Activated CD8-positive, alpha-beta T cell treated with anti-CD3 and anti-CD28 coated beads for 36 hours (primary cell): ENCODE data around the gene CEP128. TPM values are rescaled to one million over a fixed set of nuclear protein-coding genes. Genes with fewer than 3 reads are reported as not detected.

Experiments used
- ATAC-seq: fragments of 200-7000 bp; cut with Tn5 transposase; one replicate; pipeline ENCODE4 v1.10.0; 2021; ENCODE audit warnings: mild to moderate bottlenecking, moderate library complexity
- CTCF ChIA-PET: fragments of 350-600 bp; sonication (Branson Sonifier 250); formaldehyde crosslinking; loops from one replicate; lab custom pipeline; 2021; ENCODE audit warnings: antibody characterized with exemption; lab: Charles Lee
- POLR2A ChIA-PET: fragments of 350-600 bp; sonication (Branson Sonifier 250); formaldehyde crosslinking; loops from one replicate; lab custom pipeline; 2021; ENCODE audit warnings: antibody characterized with exemption; lab: Charles Lee
- DNase-seq: peaks from one replicate; pipeline ENCODE4 v3.0.0-alpha.2; 2020
- H3K27ac Mint-ChIP-seq: one replicate; pipeline ENCODE4 v1.8.0; 2021; ENCODE audit warnings: mild to moderate bottlenecking, mixed read lengths
- H3K27me3 Mint-ChIP-seq: one replicate; pipeline ENCODE4 v1.8.0; 2021; ENCODE audit warnings: mixed read lengths
- H3K36me3 Mint-ChIP-seq: one replicate; pipeline ENCODE4 v1.8.0; 2021; ENCODE audit warnings: low read depth, mixed read lengths
- H3K4me1 Mint-ChIP-seq: one replicate; pipeline ENCODE4 v1.8.0; 2021; ENCODE audit warnings: low read depth, mixed read lengths
- H3K4me3 Mint-ChIP-seq: one replicate; pipeline ENCODE4 v1.8.0; 2021; ENCODE audit warnings: mild to moderate bottlenecking, moderate library complexity, mixed read lengths
- H3K9me3 Mint-ChIP-seq: one replicate; pipeline ENCODE4 v1.8.0; 2021; ENCODE audit warnings: mixed read lengths
- CTCF ChIP-seq: fragments of 200-600 bp; IDR thresholded peaks from one replicate; pipeline ENCODE4 v1.8.0; 2022; ENCODE audit warnings: antibody characterized with exemption, mild to moderate bottlenecking
- intact Hi-C: fragments of 100-400 bp; cut with micrococcal nuclease; formaldehyde crosslinking; loops from one replicate; pipeline ENCODE4 v1.10.0; 2022
- total RNA-seq, 2 experiments: library from RNA; stranded (reverse); gene quantifications; one replicate each; pipeline ENCODE4 v1.2.3, GENCODE V29; 2021

CEP128 gene
- total RNA-seq, 2 experiments from 2014 or later, result 21.6 to 22.5 TPM

- ChIA-PET CTCF (no interaction called here), POLR2A (no interaction called here)
- intact Hi-C loops, result no loop called here
- no peak for DNase-seq
- H3K27me3 Mint-ChIP-seq, result no peaks in the 10 kb centered on the region
- H3K36me3 Mint-ChIP-seq, result peaks cover 2% of the 10 kb centered on the region
- H3K9me3 Mint-ChIP-seq, result peaks cover 6% of the 10 kb centered on the region
- no peak overlapping the region for H3K4me3 Mint-ChIP-seq
- H3K4me1 Mint-ChIP-seq, result no peaks in the 10 kb centered on the region
- no peak overlapping the region for H3K27ac Mint-ChIP-seq
- no peak for TF ChIP-seq CTCF
- no peak for ATAC-seq
Observed at GRCh38 chr14:80477388-80478160, 464.0 kb downstream of the CEP128 start.

- POLR2A ChIA-PET, result no interaction called here
Observed at GRCh38 chr14:80475074-80475473, 466.5 kb downstream of the CEP128 start.

GRCh38 chr14:80468331-80469122 lies 473.0 kb downstream of the CEP128 start:
- no peaks in the 10 kb centered on the region for H3K27me3 Mint-ChIP-seq
- DNase-seq, result no peak
- no peaks in the 10 kb centered on the region for H3K4me1 Mint-ChIP-seq
- TF ChIP-seq CTCF, result no peak
- H3K4me3 Mint-ChIP-seq, result no peak overlapping the region
- no peak overlapping the region for H3K27ac Mint-ChIP-seq
- intact Hi-C loops, result no loop called here
- H3K9me3 Mint-ChIP-seq, result peaks cover 4% of the 10 kb centered on the region
- ATAC-seq, result no peak
- CTCF ChIA-PET, result no interaction called here
- POLR2A ChIA-PET, result no interaction called here
- no peaks in the 10 kb centered on the region for H3K36me3 Mint-ChIP-seq

More at GRCh38 chr14:80475074-80475473, 466.5 kb downstream of the CEP128 start:
- peaks cover 2% of the 10 kb centered on the region for H3K36me3 Mint-ChIP-seq
- H3K4me3 Mint-ChIP-seq, result no peak overlapping the region
- no peaks in the 10 kb centered on the region for H3K27me3 Mint-ChIP-seq
- peaks cover 9% of the 10 kb centered on the region for H3K9me3 Mint-ChIP-seq
- intact Hi-C loops, result no loop called here
- no peaks in the 10 kb centered on the region for H3K4me1 Mint-ChIP-seq
- CTCF ChIA-PET, result no interaction called here
- DNase-seq (no peak), ATAC-seq (no peak)
- H3K27ac Mint-ChIP-seq, result no peak overlapping the region
- no peak for TF ChIP-seq CTCF

GRCh38 chr14:80465546-80466220 lies 475.9 kb downstream of the CEP128 start:
- H3K36me3 Mint-ChIP-seq, result no peaks in the 10 kb centered on the region
- no peak overlapping the region for H3K4me3 Mint-ChIP-seq
- intact Hi-C loops, result no loop called here
- DNase-seq, result no peak
- ChIA-PET CTCF (no interaction called here), POLR2A (no interaction called here)
- H3K27ac Mint-ChIP-seq, result no peak overlapping the region
- H3K4me1 Mint-ChIP-seq, result no peaks in the 10 kb centered on the region
- H3K27me3 Mint-ChIP-seq, result no peaks in the 10 kb centered on the region
- H3K9me3 Mint-ChIP-seq, result peaks cover 2% of the 10 kb centered on the region
- ATAC-seq, result no peak
- no peak for TF ChIP-seq CTCF
